HG03025 (cell line): ENCODE data around the gene KIF3B.

Experiments
- ATAC-seq: cut with Tn5 transposase; IDR thresholded peaks from one replicate; pipeline ENCODE4 v1.9.1; 2021; ENCODE audit warnings: mild to moderate bottlenecking, moderate library complexity; ENCODE audit not compliant: unreplicated experiment, low FRiP score

The KIF3B gene

DNA sequence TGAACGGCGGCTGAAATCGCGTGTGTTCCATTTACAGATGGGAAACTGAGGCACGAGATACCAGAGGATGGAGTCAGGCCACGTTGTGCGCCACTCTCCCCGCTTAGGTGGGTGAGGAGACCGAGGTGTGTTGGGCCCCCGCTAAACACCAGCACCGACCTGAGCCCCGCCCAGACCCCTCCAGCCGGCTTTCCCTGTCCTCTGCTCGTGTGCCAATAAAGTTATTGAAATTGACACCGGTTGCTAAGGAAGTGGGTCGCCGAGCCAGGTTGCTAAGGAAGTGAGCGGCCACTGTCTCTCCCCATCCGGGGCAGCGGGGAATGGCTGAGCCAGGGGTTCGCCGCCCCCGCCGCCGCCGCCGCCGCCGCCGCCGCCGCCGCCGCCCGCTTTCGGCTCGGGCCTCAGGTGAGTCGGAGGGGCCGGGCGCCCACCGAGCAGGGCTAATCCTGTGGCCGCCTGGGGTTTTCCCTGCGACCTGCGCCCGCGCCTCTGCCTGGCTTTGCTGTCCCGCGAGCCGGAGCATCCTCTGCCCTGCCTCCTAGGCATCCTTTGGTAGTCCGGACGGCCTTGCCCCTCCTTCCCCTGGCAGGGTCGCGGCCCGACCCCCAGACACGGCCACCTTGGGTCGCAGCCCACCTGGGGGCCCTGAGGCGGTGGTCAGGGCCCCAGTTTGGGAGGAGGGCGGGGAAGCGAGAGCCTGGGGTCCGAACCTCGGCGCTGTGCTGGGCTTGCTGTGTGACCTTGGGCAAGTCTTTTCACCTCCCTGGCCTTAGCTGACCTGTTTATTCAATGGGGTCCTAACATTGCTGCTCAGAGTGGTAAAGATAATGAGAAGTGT lies at the start of gene KIF3B:
Gene KIF3B (plus strand): TSS at position 291 of the 838 bp plus-strand sequence. CDS start 32,127 bp downstream, outside the sequence.
- ATAC-seq, result peak; percentile 69

DNA sequence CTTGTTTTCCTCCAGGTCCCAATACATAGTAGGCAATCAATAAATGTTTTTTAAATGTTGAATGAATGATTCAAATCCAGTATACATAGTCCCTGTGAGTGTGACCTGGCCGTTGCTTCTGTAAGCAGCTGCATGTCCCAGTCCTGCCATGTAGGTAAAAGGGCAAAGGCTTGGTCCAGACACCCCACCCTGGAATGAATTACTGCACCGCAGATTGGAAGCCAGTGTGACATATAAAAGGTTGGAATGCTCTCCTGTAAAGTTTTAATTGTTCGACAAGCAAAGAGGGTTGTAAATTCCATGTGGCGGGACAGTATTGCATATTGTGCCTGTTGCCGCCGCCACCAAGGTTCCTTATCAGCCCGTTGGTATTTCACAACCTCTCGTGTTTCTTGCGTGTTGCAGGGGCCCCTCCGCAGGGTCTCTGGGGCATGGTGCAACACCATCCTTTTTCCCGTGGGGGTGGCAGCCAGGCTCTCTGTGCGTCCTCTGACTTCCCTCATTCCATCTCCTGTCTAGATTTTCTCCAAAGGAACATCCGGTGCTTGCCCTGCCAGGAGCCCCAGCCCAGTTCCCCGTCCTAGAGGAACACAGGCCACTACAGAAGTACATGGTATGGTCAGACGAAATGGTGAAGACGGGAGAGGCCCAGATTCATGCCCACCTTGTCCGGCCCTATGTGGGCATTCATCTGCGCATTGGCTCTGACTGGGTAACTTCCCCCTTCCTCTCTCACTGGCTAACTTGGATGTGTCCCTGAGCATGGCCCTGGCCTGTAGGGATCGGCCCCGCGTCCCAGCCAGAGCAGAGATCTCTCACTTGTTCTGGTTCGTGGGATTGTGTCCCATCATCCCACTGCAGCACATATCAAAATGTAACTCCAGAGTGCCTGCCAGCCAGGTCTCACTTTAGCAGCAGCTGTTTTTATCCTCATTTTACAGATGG lies 49.4 kb upstream of the KIF3B start:
- no peak for ATAC-seq

DNA sequence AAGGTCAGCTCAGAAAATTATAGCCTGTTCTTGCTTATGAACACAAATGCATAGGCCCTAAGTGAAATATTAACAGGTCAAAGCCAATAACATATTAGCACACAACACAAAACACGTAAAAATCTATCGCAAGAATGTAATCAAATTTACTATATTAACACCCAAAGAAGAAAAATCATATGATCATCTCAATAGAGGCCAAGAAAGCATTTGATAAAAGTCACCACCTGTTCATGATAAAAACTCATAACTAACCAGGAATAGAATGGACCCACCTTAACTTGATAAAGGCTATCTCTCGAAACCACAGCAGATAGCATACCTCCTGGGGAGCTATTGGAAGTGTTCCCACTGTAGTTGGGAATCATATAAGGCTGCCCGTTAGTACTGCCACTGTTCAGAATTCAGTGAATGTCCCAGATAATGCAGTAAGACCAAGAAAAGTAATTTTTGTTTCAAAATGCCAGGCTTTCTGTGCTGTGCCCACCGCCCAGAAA lies 48.2 kb upstream of the KIF3B start:
- no peak for ATAC-seq

DNA sequence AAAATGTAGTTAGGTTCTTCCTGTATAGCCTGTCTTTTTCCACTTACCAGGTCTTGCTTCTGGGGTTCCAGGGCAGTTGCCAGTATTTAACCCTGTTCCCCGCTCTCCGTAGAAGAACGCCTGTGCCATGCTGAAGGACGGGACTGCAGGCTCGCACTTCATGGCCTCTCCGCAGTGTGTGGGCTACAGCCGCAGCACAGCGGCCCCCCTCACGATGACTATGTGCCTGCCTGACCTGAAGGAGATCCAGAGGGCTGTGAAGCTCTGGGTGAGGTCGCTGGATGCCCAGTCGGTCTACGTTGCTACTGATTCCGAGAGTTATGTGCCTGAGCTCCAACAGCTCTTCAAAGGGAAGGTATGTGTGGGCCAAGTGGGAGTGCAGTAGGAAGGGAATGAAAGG lies 46.7 kb upstream of the KIF3B start:
- no peak for ATAC-seq

DNA sequence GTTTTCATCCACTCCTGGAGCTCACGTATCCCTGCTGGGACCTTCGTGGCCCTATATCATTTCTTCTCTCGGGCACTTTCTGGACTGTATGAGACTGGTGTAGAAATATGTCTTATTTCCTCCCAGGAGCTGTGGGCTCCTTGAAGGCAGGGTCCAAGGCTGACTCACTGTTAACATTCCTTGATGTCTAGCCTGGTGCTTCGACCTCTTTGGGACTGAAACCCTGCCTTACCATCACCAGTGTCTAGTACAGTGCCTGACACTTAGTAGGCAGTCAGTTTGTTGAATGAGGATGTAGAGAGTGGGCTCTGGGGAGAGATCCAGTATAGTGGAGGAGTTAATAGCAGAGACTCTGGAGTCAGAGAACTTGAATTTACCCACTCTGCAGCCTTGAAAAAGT lies 46.2 kb upstream of the KIF3B start:
- ATAC-seq, result no peak

DNA sequence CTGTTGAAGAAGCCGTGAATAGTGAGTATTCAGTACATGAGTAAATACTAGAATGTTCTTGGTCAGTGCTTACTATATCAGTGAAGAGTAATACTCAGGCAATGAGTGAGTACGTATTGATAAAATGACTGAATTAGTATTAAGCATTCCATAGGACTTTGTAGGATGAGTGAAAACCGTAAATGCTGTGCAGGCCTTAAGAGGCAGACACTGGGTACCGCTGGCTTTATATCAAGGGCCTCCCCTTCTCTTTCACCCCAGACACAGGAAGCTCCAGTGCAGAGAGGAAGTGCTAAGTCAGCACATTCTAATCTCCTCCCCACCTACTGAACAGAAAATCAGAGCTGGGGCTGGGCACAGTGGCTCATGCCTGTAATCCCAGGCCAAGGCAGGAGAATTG lies 45.6 kb upstream of the KIF3B start:
- no peak for ATAC-seq

DNA sequence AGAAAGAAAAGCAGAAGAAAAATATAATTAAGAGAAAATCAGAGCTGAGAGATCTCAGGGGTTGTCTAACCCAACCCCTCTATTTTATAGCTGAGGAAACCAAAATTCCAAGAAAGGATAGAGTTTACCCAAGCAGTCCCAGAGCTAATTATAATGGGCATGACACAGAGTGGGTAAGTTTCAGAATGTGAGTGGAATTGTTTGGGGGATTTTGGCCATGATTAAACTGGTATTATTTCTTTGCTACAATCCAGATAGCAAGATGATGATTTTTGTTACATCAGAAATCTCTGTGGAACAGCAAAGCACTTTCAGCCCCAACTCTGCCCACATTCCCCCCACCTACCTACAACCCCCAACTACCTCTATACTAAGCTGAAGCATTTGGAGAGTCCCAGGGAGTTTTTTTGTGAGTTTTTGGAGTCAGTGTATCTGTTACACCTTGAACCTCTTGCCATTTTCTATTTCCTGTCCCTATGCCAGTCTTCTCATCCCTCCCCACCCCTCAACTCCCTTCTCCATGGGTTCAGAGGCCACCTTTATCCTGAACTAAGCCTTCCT lies 45.0 kb upstream of the KIF3B start:
- ATAC-seq, result no peak

DNA sequence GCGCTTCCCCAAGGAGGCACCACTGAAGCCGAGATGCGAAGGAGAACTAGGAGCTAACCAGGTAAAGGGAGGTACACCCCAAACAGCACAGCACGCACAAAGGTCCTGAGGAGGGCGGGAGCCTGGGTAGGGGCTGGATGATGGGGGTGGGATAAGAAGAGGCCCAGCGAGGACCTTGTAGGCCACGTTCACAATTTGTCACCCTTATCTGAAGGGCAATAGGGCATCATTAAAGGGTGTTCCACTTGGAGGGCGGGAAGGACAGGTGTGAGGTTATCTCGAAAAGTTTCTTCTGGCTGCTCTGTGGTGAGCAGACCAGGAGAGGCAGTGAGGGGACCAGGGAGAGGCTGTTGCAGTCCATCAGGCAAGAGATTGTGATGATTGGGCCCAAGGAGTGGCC lies 44.2 kb upstream of the KIF3B start:
- no peak for ATAC-seq

DNA sequence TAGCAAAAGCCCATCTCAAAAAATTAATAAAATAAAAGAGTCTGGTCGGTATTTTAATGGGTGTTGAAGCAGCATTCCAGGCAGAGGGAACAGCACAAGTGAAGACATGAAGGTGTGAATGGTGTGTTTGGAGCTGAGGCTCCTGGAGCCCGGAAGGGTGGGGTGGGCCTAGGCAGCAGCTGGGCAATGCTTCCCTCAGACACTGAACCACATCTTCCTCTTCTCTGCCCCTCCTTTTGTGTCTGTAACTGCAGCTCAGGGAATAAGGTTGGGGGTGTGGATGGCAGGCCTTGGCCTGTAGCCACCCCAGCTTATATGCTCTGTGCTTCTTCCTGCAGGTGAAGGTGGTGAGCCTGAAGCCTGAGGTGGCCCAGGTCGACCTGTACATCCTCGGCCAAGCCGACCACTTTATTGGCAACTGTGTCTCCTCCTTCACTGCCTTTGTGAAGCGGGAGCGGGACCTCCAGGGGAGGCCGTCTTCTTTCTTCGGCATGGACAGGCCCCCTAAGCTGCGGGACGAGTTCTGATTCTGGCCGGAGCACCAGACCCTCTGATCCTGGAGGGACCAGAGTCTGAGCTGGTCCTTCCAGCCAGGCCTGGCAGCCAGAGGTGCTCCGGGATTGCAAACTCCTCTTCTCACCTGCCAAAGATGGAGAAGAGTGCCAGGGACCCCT lies 43.2 kb upstream of the KIF3B start:
- no peak for ATAC-seq

DNA sequence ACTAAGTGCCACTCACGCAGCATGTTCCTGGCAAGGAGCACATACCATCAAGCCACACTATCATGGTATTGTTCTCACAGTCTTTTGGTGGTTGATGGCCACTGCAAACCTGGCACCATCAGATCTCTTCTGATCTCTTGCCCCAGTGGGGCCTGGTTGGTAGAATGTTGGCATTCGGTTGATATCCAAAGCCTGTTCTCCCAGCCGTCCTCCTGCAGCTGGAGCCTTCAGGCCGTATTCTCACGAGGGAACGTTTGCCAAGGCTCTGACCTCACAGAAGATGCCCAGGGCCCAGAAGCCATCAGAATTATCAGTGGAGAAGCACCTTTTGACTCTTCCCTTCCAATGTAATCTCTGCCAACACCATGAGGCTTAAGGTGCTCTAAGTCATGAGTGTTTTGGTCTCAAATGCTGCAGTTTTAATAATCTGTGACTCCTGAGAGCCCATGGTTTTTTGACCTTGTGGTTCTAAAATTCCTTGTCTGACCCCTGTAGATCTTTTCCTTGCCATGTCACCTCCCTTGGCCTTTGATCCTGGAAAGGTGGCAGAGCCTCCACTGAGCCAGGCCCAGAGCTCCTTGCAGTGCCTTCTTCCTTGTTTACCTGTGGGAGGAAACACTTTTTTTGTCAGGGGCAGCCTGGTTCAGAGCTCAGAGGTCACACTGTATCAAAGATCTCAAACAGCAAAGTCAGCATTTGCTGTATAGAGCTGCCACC lies 42.0 kb upstream of the KIF3B start:
- no peak for ATAC-seq

DNA sequence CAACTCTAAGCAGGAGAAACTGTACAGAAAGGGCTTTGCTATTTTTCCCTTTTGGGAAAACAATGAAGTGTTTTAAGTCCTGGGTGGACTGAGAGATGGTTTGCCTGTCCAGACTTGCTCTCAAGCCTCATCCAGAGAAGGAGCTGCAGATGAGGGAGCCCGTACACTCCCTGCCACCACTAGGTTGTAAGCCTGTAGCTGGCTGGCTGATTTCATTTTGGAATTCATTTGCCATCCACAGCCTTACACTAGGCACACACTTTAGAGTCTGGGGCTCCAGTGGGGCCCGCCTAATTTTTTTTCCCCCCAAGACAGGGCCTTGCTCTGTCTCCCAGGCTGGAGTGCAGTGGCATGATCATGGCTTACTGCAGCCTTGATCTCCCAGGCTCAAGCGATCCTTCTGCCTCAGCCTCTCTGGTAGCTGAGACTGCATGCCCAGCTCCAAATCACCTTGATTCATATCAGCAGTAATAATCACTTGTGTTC lies 41.4 kb upstream of the KIF3B start:
- ATAC-seq, result no peak

DNA sequence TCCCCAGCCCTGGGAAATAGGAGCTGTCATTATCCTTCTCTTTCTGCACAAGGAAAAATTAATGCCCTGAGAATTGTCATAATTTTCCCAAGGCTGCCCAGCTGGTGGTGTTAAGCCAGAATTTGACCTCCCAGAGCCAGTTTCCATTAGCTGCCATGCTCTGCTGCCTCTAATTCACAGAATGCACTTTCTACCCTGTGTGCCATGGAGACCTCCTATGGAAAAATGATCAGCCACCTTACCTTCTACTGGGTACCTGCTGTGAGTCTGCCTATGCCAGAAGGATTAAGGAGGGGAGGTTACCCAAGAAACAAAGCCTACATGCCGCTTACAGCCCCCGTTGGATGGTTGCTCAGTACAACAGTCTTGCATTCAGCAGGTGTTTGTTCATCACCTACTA lies 40.6 kb upstream of the KIF3B start:
- no peak for ATAC-seq

DNA sequence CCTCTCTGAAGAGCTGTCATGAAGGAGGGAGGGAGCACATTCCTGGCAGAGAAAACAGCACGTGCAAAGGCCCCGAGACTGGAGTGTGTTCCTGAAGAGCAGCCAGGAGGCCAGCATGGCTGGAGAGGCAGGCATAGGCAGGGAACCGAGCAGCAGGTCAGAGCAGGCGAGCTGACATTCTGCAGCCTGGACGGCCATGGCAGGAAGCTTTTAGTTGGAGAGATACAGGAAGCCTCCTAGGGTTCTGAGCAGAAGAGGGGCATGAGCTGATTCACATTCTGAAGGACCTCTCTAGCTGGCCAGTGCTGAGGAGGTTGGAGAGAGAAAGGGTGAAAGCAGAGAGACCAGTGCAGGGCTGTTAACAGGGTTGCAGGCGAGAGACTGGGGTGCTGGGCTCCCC lies 40.0 kb upstream of the KIF3B start:
- no peak for ATAC-seq

DNA sequence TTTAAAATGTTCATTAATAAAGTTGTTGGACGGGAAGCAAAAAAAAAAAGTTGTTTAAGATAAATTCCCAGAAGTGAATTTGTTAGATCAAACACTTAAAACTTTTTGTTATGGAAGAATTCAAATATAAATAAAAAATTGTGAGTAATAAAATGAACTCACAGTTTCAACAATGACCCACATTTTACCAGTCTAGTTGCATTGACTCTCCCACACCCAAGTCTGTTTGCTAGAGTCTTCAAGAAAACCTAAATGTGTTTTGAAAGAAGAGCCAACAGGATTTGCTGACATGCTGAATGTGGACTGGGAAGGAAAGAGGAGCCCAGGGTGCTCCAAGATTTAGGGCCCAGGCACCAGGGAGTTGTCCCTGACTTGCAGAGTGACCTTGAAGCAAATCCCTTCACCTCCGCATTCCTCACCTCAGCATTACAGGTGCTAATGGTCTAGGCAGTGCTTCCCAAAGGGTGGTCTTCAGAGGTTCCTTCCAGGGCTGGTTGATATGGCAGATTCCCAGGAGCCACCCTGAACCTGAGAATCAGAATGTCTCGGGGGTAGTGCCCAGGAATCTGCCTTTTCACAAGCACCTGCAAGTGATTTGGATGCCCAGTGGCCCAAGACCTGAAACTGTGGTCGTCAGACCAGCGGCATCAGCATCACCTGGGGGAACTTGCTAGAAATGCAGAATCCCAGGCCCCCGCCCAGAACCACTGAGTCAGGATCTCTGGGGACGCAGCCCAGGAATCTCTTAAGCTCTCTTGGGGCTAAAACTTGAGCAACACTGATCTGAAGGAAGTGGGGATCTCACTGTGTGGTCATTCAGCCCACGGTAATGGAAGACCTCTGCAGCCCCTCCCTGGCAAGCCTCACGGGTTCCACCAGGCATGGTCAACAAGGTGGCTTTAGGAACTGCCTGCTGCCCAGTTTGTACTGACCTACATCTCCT lies 38.7 kb upstream of the KIF3B start:
- ATAC-seq, result no peak

DNA sequence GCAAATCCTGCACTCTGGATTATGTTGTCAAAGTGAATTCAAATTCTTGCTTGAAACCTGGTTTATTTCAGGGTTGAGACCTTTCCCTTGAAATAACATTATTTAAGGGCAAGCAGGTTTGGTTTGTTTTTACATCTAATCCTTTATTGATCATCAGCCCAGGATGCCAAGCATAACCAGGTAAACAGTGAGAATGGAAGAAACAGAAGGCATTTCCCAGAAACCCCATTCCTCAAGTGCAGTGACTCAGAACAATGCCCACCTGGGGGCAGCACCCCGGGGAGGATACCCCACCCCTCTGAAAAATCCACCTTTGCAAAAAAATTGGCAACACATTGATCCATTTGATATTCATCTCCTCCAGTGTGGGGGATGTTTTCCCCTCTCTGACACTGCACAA lies 37.2 kb upstream of the KIF3B start:
- no peak for ATAC-seq

DNA sequence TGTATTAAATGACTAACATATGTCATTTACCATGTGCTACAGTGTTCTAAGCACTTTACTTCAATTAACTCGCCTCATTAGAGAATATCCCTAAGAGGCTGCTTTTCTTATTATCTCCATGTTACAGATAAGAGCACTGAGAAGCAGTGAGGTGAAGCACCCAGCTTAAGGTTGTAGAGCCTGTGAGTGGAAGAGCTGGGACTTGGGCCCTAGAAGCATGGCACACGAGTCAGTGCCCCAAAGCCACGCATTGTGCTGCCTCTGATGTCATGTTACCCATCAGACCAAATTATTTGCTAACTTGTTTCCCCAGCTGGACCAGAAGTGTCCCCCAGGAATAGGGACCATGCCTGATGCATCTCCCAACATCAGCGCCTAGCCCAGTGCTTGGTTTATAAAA lies 35.6 kb upstream of the KIF3B start:
- no peak for ATAC-seq

DNA sequence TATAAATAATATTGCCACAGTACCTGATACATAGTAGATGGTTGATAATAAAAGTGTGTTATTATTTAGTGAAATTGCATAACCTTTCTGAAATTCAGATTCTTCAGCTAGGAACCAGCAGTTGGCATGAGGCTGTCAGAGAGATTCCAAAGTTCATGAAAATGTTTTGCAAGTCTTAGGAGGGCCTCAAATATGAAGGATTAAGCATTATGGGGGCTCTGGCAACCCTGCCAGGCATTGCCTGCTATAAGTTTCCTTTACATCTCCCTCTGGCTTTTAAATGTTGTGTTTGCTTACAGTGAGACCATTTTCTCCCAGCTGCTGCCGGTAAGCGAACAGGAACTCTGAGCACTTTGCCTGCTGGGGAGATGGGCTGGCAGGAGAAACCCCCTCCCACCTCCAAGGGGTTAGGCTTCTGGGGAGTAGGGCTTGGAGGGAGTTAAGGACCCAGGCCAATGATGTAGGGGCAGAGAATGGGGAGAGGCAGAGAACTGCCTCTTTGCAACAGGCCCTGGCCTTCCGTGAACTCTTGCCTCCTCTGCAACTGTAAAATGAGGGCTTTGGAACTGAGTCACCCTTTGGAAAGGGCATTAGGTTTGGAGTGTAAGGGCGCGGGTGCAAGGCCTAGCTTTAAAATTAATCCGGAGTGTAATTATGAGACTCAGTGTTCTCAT lies 33.2 kb upstream of the KIF3B start:
- no peak for ATAC-seq

DNA sequence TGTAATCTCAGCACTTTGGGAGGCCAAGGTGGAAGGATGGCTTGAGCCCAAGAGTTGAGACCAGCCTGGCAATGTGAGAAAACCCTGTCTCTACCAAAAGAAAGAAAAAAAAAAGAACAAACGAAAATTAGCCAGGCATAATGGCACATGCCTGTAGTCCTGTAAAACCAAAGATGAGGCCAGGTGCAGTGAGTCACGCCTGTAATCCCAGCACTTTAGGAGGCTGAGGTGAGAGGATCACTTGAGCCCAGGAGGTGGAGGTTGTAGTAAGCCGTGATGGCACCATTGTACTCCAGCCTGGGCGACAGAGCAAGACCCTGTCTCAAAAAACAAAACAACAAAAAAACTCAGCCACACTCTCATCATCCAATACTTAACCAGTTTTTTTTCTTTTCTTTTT lies 32.5 kb upstream of the KIF3B start:
- no peak for ATAC-seq
